Memory B cell (primary cell): ENCODE measurements around the gene MMP25.

Source experiments
- ATAC-seq: fragments of 150-1000 bp; cut with Tn5 transposase; 2 replicates; pipeline ENCODE4 v1.10.0; 2021; ENCODE audit warnings: low read depth, mild to moderate bottlenecking, moderate library complexity
- DNase-seq, 2 donors: peaks; one replicate each; pipeline ENCODE4 v3.0.0; 2022; ENCODE audit warnings: low spot score in 2 of 2
- H3K27ac Mint-ChIP-seq: one replicate; pipeline ENCODE4 v1.8.0; 2022; ENCODE audit warnings: mild to moderate bottlenecking, moderate library complexity, mixed read lengths
- H3K27me3 Mint-ChIP-seq: one replicate; pipeline ENCODE4 v1.8.0; 2022; ENCODE audit warnings: mixed read lengths
- H3K36me3 Mint-ChIP-seq: one replicate; pipeline ENCODE4 v1.8.0; 2022; ENCODE audit warnings: mild to moderate bottlenecking, mixed read lengths
- H3K4me1 Mint-ChIP-seq: one replicate; pipeline ENCODE4 v1.8.0; 2022; ENCODE audit warnings: mixed read lengths
- H3K4me3 Mint-ChIP-seq: one replicate; pipeline ENCODE4 v1.8.0; 2022; ENCODE audit warnings: mild to moderate bottlenecking, moderate library complexity, mixed read lengths
- H3K9me3 Mint-ChIP-seq: one replicate; pipeline ENCODE4 v1.8.0; 2022; ENCODE audit warnings: mixed read lengths

MMP25 gene

DNA sequence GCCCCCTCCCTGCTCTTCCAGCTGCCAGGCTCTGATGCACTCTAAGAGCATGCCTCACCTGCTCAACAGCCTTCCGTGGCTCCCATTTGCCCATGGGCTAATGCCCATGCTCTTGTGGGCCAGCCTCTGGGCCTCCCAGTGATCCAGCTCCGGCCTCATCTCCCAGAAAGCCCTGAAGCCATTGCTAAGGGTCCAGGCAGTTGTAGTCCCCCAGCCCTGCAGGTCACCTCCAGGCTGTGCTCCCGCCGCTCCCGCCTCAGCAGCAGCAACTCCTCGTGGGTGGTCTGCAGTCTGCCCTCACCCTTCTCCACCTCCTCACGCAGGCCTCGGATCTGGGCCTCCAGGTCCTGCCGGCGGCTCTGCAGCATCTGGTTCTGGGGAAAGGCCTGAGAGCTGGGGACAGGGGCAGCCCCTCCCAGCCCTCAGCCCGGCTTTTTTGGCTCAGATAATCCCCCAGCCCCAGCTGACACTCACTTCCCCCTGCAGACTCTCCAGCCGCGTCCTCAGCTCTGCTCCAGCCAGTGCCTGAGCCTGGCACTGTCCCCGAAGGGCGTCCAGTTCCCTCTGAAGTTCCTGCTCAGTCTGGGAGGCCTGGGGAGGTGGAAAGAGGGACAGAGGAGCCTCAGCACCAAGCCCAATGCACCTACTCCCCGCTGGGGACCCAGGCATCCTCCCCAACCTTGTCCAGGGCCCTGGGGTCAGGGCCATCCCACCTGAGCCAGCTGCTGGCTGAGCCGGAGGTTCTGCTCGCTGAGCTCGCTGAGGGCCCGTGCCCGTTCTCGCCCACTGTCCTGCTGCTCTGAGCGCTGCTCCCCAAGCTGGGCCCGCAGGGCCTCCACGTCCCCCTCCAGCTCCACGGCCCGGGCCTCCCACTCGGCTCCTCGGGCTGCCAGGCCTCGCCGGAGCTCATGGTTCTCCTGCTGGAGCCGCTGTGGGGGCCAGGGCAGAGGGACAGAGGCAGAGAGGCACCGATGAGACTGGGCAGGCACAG lies 15.8 kb upstream of the MMP25 start:
- H3K9me3 Mint-ChIP-seq: no peaks in the 10 kb centered on the region
- peaks cover 42% of the 10 kb centered on the region for H3K27me3 Mint-ChIP-seq
- peak overlapping the region; percentile 4 for H3K27ac Mint-ChIP-seq
- peaks cover 17% of the 10 kb centered on the region for H3K4me1 Mint-ChIP-seq
- no peak for ATAC-seq
- H3K4me3 Mint-ChIP-seq: no peak overlapping the region
- DNase-seq: no peak
- H3K36me3 Mint-ChIP-seq: peaks cover 8% of the 10 kb centered on the region

DNA sequence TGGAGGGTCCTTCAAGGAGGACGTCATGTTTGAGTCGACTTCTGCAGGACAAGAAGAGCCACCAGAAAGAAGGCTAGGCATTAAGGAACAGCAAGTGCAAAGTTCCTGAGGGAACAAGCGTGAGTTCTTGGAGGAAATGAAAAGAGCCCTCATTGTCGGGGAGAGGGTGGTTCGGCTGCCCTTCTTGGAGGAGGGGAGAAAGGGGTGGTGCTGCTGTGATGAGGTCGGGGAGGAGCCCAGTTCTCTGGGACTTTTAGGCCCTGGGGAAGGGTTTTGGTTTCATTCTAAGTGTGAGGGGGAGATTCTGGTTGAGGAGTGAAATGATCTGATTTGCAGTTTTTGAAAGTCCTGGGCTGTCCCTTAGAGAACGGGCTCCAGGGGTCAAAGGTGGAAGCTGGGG lies 13.7 kb upstream of the MMP25 start:
- peaks cover 21% of the 10 kb centered on the region for H3K4me1 Mint-ChIP-seq
- no peak overlapping the region for H3K4me3 Mint-ChIP-seq
- peaks cover 52% of the 10 kb centered on the region for H3K27me3 Mint-ChIP-seq
- ATAC-seq: no peak
- no peaks in the 10 kb centered on the region for H3K9me3 Mint-ChIP-seq
- no peak overlapping the region for H3K27ac Mint-ChIP-seq
- DNase-seq: no peak
- H3K36me3 Mint-ChIP-seq: peaks cover 2% of the 10 kb centered on the region

- H3K4me1 Mint-ChIP-seq: peaks cover 9% of the 10 kb centered on the region
- peak overlapping the region; percentile 15 for H3K27ac Mint-ChIP-seq
- H3K36me3 Mint-ChIP-seq: peaks cover 2% of the 10 kb centered on the region
- DNase-seq (no peak), ATAC-seq (no peak)
- H3K4me3 Mint-ChIP-seq: no peak overlapping the region
- H3K27me3 Mint-ChIP-seq: peaks cover 52% of the 10 kb centered on the region
- no peaks in the 10 kb centered on the region for H3K9me3 Mint-ChIP-seq
Observed at GRCh38 chr16:3035289-3035971, 10.9 kb upstream of the MMP25 start.

- Mint-ChIP-seq H3K9me3 (no peaks in the 10 kb centered on the region), H3K36me3 (peaks cover 2% of the 10 kb centered on the region), H3K4me1 (peaks cover 7% of the 10 kb centered on the region), H3K27ac (peak overlapping the region; percentile 15), H3K27me3 (peaks cover 46% of the 10 kb centered on the region), H3K4me3 (peak overlapping the region; percentile 11)
- no peak for ATAC-seq
- DNase-seq: no peak
Observed at GRCh38 chr16:3035972-3036725, 10.2 kb upstream of the MMP25 start.

GRCh38 chr16:3036726-3037315 lies 9.5 kb upstream of the MMP25 start, which contains the start of gene BICDL2:
Gene BICDL2 (minus strand): TSS chr16:3036944. CDS start chr16:3035496, 1,448 bp downstream.
- H3K4me3 Mint-ChIP-seq: peak within 1 kb of the TSS; percentile 60
- H3K27ac Mint-ChIP-seq: peak within 1 kb of the TSS; percentile 15
- H3K9me3 Mint-ChIP-seq: no peaks in the 10 kb centered on the region
- DNase-seq (no peak), ATAC-seq (no peak)
- peaks cover 7% of the 10 kb centered on the region for H3K4me1 Mint-ChIP-seq
- H3K36me3 Mint-ChIP-seq: peaks cover 2% of the 10 kb centered on the region
- H3K27me3 Mint-ChIP-seq: peaks cover 42% of the 10 kb centered on the region

DNA sequence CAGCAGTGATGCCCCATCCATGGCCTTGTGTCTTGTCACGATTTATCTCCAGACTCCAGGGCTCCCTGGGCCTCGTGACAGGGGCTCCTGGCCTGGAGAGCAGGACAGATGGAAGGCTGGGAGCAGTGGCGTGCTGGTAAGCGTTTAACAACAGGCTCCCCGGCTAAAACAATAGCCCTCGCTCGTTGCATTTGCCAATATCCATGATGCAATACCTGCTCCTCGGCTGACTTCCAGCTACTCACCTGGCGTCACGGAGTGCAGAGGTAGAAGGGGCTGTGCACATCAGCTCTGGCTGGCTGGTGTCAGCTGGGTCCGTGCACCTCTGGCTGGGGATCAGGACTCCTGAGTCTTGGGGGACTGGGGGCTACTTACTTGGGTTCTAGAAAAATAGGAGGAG lies 8.1 kb upstream of the MMP25 start:
- H3K9me3 Mint-ChIP-seq: no peaks in the 10 kb centered on the region
- ATAC-seq (no peak), DNase-seq (no peak)
- no peak overlapping the region for H3K4me3 Mint-ChIP-seq
- no peak overlapping the region for H3K27ac Mint-ChIP-seq
- H3K27me3 Mint-ChIP-seq: peaks cover 33% of the 10 kb centered on the region
- peaks cover 2% of the 10 kb centered on the region for H3K36me3 Mint-ChIP-seq
- peaks cover 7% of the 10 kb centered on the region for H3K4me1 Mint-ChIP-seq

GRCh38 chr16:3038896-3039295 lies 7.5 kb upstream of the MMP25 start:
- H3K27ac Mint-ChIP-seq: no peak overlapping the region
- peaks cover 7% of the 10 kb centered on the region for H3K4me1 Mint-ChIP-seq
- DNase-seq (no peak), ATAC-seq (no peak)
- peaks cover 31% of the 10 kb centered on the region for H3K27me3 Mint-ChIP-seq
- peaks cover 2% of the 10 kb centered on the region for H3K36me3 Mint-ChIP-seq
- H3K4me3 Mint-ChIP-seq: no peak overlapping the region
- no peaks in the 10 kb centered on the region for H3K9me3 Mint-ChIP-seq

DNA sequence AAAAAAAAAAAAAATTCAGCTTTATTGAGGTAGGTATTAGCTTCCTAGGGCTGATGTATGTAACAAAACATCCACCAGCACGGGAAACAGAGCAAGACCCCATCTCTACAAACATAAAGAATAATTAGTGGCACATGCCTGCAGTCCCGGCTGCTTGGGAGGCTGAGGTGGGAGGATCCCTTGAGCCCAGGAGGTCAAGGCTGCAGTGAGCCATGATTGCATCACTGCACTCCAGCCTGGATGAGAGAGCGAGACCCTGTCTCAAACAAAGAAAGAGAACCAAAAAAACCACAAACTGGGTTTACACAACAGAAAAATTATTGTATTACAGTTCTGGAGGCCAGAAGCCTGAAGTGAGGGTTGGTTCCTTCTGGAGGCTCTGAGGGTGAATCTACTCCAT lies 4.0 kb upstream of the MMP25 start:
- no peak for DNase-seq
- ATAC-seq: no peak
- Mint-ChIP-seq H3K27ac (no peak overlapping the region), H3K36me3 (no peaks in the 10 kb centered on the region), H3K4me3 (no peak overlapping the region), H3K9me3 (no peaks in the 10 kb centered on the region), H3K27me3 (peaks cover 25% of the 10 kb centered on the region), H3K4me1 (peaks cover 3% of the 10 kb centered on the region)

DNA sequence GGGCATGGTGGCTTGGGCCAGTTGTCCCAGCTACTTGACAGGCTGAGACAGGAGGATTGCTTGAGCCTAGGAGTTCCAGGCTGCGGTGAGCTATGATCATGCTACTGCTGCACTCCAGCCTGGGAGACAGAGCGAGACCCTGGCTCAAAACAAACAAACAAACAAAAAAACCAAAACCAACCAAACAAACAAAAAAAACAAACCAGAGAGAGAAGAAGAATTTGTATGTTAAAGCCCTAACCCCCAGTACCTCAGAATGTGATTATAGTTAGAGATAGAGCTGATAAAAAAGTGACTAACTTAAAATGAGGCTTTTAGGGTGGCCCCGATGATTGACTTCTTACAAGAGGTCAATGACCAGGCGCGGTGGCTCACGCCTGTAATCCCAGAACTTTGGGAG lies 1.7 kb upstream of the MMP25 start:
- Mint-ChIP-seq H3K9me3 (no peaks in the 10 kb centered on the region), H3K27ac (no peak overlapping the region), H3K27me3 (peaks cover 23% of the 10 kb centered on the region), H3K4me3 (peak overlapping the region; percentile 84), H3K36me3 (no peaks in the 10 kb centered on the region), H3K4me1 (peaks cover 3% of the 10 kb centered on the region)
- no peak for DNase-seq
- no peak for ATAC-seq

DNA sequence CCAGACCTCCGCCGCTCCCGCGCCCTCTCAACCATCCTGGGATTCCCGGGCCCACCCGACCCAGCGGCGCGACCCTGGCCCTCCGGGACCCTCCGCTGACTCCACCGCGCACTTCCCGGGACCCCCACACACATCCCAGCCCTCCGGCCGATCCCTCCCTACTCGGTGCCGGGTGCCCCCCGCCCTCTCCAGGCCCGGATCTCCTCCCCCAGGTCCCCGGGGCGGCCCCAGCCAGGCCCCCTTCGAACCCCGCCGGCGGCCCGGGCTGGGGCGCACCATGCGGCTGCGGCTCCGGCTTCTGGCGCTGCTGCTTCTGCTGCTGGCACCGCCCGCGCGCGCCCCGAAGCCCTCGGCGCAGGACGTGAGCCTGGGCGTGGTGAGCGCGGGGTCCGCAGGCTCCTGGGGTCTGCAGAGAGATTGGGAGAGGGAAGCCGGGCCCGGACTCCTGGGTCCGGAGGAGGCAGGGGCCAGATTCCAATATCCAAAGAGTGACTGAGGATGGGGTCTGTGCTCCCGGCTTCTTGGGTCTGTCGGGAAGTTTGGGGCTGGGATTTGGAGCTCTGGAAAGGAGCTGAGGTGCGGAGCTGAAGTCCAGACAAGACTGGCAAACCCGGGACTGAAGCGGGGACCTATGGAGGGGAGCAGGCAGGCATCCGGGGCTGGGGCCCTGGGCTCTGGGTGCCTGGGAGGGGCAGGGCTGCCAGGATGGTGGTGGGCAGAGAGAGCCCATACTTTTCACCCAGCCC lies 453 bp downstream of the MMP25 start:
- Mint-ChIP-seq H3K27me3 (peaks cover 18% of the 10 kb centered on the region), H3K4me1 (peaks cover 3% of the 10 kb centered on the region), H3K36me3 (no peaks in the 10 kb centered on the region), H3K9me3 (no peaks in the 10 kb centered on the region), H3K4me3 (peak overlapping the region; percentile 43), H3K27ac (no peak overlapping the region)
- ATAC-seq (no peak), DNase-seq (no peak)

DNA sequence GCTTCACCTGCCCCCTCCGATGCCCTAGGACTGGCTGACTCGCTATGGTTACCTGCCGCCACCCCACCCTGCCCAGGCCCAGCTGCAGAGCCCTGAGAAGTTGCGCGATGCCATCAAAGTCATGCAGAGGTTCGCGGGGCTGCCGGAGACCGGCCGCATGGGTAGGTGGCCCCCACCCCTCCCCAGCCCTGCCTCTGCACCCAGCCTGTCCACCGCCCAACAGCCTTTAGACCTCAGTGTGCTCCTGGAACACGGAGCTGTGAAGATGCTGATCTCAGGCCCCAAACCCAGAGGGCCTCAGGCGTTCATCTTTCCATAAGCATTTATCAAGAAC lies 993 bp downstream of the MMP25 start:
- ATAC-seq (no peak), DNase-seq (no peak)
- Mint-ChIP-seq H3K4me1 (peaks cover 3% of the 10 kb centered on the region), H3K27ac (no peak overlapping the region), H3K4me3 (no peak overlapping the region), H3K36me3 (no peaks in the 10 kb centered on the region), H3K27me3 (peaks cover 18% of the 10 kb centered on the region), H3K9me3 (no peaks in the 10 kb centered on the region)

GRCh38 chr16:3049921-3050481 lies 3.6 kb downstream of the MMP25 start:
- Mint-ChIP-seq H3K36me3 (peaks cover 6% of the 10 kb centered on the region), H3K27me3 (peaks cover 9% of the 10 kb centered on the region), H3K4me3 (no peak overlapping the region), H3K4me1 (peaks cover 15% of the 10 kb centered on the region), H3K27ac (no peak overlapping the region), H3K9me3 (no peaks in the 10 kb centered on the region)
- no peak for ATAC-seq
- no peak for DNase-seq

DNA sequence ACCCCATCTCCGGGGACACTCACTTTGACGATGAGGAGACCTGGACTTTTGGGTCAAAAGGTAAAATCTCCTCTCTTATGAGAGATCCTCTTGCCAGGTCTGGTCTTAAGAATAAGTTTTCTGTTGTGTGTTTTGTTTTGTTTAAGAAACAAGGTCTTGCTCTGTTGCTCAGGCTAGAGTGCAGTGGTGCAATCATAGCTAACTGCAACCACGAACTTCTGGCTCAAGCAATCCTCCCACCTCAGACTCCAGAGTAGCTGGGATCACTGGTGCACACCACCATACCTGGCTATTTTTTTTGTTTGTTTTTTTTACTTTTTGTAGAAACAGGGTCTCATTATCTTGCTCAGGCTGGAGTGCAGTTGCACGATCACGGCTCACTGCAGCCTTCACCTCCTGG lies 4.1 kb downstream of the MMP25 start:
- DNase-seq: no peak
- Mint-ChIP-seq H3K4me3 (no peak overlapping the region), H3K4me1 (peaks cover 14% of the 10 kb centered on the region), H3K27me3 (peaks cover 6% of the 10 kb centered on the region), H3K9me3 (no peaks in the 10 kb centered on the region), H3K36me3 (peaks cover 6% of the 10 kb centered on the region), H3K27ac (no peak overlapping the region)
- ATAC-seq: no peak
